HG03039 (cell line): ENCODE measurements around the gene TAGAP.
A peak's percentile ranks its signal among the peaks of the same experiment; 100 is the strongest.

Experiments used
- ATAC-seq: cut with Tn5 transposase; IDR thresholded peaks from one replicate; pipeline ENCODE4 v1.9.1; 2021; ENCODE audit warnings: mild to moderate bottlenecking, moderate library complexity; ENCODE audit not compliant: unreplicated experiment

The TAGAP gene

GRCh38 chr6:159044899-159045727 is at the start of gene TAGAP:
TSS of gene TAGAP (minus strand) at chr6:159044991. CDS start at chr6:159044146, 845 bp downstream.
- ATAC-seq: peak; percentile 69

- no peak for ATAC-seq
These were observed 49.0 kb upstream of the TAGAP start for GRCh38 chr6:159093609-159094443.

GRCh38 chr6:159092631-159093030 is 47.8 kb upstream of the TAGAP start:
- ATAC-seq: no peak

- ATAC-seq: no peak
These were observed 46.0 kb upstream of the TAGAP start for GRCh38 chr6:159090530-159091480.

GRCh38 chr6:159089909-159090308 is 45.1 kb upstream of the TAGAP start:
- no peak for ATAC-seq

- no peak for ATAC-seq
These were observed 44.7 kb upstream of the TAGAP start for GRCh38 chr6:159089443-159089842.

- ATAC-seq: no peak
These were observed 41.3 kb upstream of the TAGAP start for GRCh38 chr6:159086033-159086618.

- no peak for ATAC-seq
These were observed 40.7 kb upstream of the TAGAP start for GRCh38 chr6:159085396-159085895.

GRCh38 chr6:159084493-159085091 is 39.8 kb upstream of the TAGAP start:
- ATAC-seq: no peak

GRCh38 chr6:159083146-159083545 is 38.4 kb upstream of the TAGAP start:
- ATAC-seq: no peak

- ATAC-seq: no peak
These were observed 37.4 kb upstream of the TAGAP start for GRCh38 chr6:159082039-159082815.

- ATAC-seq: peak; percentile 56
These were observed 35.6 kb upstream of the TAGAP start for GRCh38 chr6:159080217-159080976.

GRCh38 chr6:159079367-159079766 is 34.6 kb upstream of the TAGAP start:
- no peak for ATAC-seq

GRCh38 chr6:159077123-159077522 is 32.3 kb upstream of the TAGAP start:
- no peak for ATAC-seq

- no peak for ATAC-seq
These were observed 30.9 kb upstream of the TAGAP start for GRCh38 chr6:159075506-159076228.

GRCh38 chr6:159074876-159075275 is 30.1 kb upstream of the TAGAP start:
- ATAC-seq: no peak

- ATAC-seq: no peak
These were observed 29.4 kb upstream of the TAGAP start for GRCh38 chr6:159074120-159074684.
